ENCODE data around the gene NR2C2AP. TPM values are rescaled to one million over a fixed set of nuclear protein-coding genes. Genes with fewer than 3 reads are reported as not detected.

NR2C2AP gene
- total RNA-seq, 4 donors from 2014 or later = 13.7 to 24.2 (median 22.5) TPM

DNA sequence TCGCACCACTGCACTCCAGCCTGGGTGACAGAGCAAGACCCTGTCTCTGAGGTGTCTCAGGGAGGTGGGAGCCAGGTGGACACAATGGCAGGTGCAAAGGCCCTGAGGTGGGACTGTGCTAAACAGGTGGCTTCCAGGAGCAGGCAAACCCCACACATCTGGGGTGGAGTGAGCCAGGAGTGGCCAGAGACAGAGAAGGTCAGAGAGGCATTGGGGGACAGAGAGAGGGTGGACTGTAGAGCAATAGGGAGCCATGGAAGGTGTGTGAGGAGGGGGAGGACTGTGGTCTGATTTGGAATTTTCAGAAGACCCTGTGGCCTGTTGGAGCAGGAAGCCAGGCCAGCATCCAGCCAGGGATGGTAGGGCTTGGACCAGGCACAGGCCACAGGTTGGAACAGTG, 37.8 kb downstream of the NR2C2AP start:
- 100% methylated on average over 1 of the region's 1 CpG for WGBS, 2 donors
- no peak for DNase-seq (ENCODE audit: low spot score in 2 of 2)
- H3K4me3 ChIP-seq (ENCODE audit: low read depth, poor library complexity, severe bottlenecking) = no peak overlapping the region
- intact Hi-C loops (cut with DNase I; ENCODE audit: low total_unique reads) = no loop called here
- TF ChIP-seq POLR2A (IDR thresholded peaks at IDR 0.05) = no peak
- TF ChIP-seq, protein P1, sequence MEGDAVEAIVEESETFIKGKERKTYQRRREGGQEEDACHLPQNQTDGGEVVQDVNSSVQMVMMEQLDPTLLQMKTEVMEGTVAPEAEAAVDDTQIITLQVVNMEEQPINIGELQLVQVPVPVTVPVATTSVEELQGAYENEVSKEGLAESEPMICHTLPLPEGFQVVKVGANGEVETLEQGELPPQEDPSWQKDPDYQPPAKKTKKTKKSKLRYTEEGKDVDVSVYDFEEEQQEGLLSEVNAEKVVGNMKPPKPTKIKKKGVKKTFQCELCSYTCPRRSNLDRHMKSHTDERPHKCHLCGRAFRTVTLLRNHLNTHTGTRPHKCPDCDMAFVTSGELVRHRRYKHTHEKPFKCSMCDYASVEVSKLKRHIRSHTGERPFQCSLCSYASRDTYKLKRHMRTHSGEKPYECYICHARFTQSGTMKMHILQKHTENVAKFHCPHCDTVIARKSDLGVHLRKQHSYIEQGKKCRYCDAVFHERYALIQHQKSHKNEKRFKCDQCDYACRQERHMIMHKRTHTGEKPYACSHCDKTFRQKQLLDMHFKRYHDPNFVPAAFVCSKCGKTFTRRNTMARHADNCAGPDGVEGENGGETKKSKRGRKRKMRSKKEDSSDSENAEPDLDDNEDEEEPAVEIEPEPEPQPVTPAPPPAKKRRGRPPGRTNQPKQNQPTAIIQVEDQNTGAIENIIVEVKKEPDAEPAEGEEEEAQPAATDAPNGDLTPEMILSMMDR (IDR thresholded peaks at IDR 0.05) = no peak

DNA sequence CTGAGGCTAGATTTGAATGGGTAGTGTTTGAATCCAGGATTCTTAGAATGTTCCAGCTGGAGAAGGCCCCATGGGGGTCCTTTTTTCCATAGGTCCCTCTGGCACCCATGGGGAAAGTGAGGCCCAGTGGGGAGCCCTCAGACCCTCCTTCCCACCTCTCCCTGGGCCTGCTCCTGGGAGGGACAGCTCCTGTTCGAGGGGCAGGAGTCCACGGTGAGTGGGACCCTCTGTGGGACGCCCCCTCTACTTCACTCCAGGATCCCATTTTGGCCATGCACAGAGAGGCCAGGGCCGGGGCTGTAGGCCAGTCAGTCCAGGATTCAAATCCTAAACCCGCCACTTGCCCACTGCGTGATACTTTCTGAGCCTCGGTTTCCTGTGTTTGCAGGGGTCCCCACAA, 40.7 kb downstream of the NR2C2AP start:
- no peak overlapping the region for H3K4me3 ChIP-seq (ENCODE audit: low read depth, poor library complexity, severe bottlenecking)
- intact Hi-C loops (cut with DNase I; ENCODE audit: low total_unique reads) = no loop called here
- DNase-seq (ENCODE audit: low spot score in 2 of 2) = no peak
- WGBS, 2 donors = 86 to 92% methylated on average over 7 of the region's 7 CpGs
- TF ChIP-seq, protein P1 (IDR thresholded peaks at IDR 0.05) = no peak
- no peak for TF ChIP-seq POLR2A (IDR thresholded peaks at IDR 0.05)

DNA sequence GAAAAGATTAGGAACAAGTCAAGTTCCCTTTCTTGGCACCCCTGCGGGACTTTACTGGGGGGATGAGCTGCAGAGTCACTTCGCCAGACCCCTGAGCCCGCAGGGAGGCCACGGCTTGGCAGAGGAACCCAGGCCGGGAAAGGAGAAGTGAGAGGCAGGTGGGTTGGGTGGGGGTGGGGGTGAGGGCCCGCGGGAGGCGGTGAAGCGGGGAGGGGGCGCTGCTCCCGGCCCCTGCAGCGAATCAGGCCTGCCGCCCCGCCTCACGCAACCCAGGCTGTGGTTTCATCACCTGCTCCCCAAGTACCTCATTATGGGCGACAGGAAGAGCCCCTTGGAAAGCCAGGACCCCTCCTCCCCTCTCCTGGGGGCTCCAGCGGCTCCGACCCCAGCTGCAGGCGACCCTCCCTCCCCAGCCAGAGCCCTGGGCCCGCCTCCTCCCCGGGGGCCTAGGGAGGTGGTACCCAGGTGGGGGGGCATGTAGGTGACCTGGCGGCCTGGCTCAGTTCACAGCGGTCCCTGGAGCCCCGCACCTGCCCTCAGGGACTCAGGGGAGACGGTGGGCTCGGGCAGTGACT, 42.7 kb downstream of the NR2C2AP start:
- TF ChIP-seq POLR2A (IDR thresholded peaks at IDR 0.05) = no peak
- TF ChIP-seq, protein P1 (IDR thresholded peaks at IDR 0.05) = no peak
- DNase-seq (ENCODE audit: low spot score in 2 of 2) = no peak
- intact Hi-C loops (cut with DNase I; ENCODE audit: low total_unique reads) = no loop called here
- 66 to 87% methylated on average over 9 to 26 of the region's 26 CpGs for WGBS, 2 donors
- H3K4me3 ChIP-seq (ENCODE audit: low read depth, poor library complexity, severe bottlenecking) = no peak overlapping the region

DNA sequence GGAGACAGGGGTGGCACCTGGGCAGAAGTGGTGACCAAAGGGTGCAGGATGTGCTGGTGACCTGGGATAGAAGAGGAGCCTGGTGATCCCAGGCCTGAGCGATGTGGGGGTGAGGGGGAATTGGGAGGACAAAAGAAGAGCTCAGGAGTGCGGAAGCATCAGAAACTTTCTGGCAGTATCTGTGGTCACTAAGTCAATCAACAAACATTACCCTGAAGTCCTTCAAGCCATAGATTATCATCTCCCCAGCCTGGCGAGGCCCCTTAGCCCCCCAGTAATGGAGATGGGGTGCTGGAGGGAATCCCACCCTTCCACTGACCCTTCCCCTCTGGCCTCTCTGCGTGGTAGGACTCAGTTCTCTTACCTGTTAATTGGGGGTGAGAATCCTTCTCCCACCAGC, 43.7 kb downstream of the NR2C2AP start:
- DNase-seq (ENCODE audit: low spot score in 2 of 2) = no peak
- no peak overlapping the region for H3K4me3 ChIP-seq (ENCODE audit: low read depth, poor library complexity, severe bottlenecking)
- WGBS, 2 donors = 94 to 95% methylated on average over 4 of the region's 4 CpGs
- intact Hi-C loops (cut with DNase I; ENCODE audit: low total_unique reads) = no loop called here
- TF ChIP-seq POLR2A (IDR thresholded peaks at IDR 0.05) = no peak
- TF ChIP-seq, protein P1 (IDR thresholded peaks at IDR 0.05) = no peak

DNA sequence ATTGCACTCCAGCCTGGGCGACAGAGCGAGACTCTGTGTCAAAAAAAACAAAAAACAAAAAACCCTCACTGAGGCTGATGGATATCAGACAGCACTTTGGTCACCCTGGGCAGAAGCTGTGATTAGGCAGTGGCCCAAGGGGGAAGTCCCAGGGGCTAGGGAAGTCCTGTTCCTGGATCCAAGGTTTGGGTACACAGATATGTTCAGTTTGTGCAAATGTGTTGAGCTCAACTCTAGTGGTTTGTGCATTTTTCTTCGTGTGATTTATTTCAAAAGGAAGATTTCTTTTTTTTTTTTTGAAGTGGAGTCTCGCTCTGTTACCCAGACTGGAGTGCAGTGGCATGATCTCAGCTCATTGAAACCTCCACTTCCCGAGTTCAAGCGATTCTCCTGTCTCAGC, 45.4 kb downstream of the NR2C2AP start:
- H3K4me3 ChIP-seq (ENCODE audit: low read depth, poor library complexity, severe bottlenecking) = no peak overlapping the region
- intact Hi-C loops (cut with DNase I; ENCODE audit: low total_unique reads) = no loop called here
- 83 to 84% methylated on average over 6 of the region's 6 CpGs for WGBS, 2 donors
- TF ChIP-seq POLR2A (IDR thresholded peaks at IDR 0.05) = no peak
- TF ChIP-seq, protein P1 (IDR thresholded peaks at IDR 0.05) = no peak
- no peak for DNase-seq (ENCODE audit: low spot score in 2 of 2)

Measured in lower leg skin (tissue), 4 donors.